ENCODE measurements around the gene GPS2. TPM values are rescaled to one million over a fixed set of nuclear protein-coding genes. Genes with fewer than 3 reads are reported as not detected.

Gene GPS2
- total and polyA plus RNA-seq, 7 donors, result 71.8 to 197 (median 101) TPM

DNA sequence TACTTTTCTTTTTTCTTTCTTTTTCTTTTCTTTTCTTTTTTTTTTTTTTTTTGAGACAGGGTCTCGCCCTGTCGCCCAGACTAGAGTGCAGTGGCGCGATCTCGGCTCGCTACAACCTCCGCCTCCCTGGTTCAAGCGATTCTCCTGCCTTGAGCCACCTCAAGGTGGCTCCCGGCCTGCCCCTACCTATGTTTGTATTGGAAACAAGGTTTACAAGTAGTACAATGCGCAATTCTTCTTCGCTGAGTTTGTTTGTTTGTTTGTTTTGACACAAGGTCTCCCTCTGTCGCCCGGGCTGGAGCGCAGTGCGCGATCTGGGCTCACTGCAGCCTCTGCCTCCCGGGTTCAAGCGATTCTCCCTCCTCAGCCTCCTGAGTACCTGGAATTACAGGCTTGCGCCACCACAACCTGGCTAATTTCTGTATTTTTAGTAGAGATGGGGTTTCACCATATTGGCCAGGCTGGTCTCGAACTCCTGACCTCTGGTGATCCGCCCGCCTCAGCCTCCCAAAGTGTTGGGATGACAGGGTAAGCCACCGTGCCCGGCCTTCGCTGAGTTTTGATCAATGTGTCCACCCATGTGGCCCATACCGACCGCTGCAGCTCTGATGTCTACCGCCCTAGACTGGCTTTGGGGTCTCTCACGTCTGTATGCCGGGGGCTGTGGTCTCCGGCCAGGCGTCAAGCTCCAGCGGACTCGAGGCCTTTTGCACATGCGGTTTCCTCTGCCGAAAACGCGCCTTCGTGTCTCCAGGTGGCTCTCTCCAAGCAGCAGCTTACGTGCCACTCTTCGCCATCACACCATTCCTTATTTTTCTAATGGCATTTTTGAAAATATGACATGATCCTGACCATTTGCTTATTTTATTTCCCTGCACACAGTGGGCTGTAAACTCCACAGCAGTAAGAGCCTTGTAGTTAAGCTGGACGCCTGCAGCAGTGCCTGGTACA, 19.7 kb downstream of the GPS2 start:
- Histone ChIP-seq H3K27ac (peak overlapping the region; percentile 91), H3K4me3 (peak overlapping the region; percentile 58), H3K9me3 (no peaks in the 10 kb centered on the region), H3K27me3 (ENCODE audit: insufficient read depth in 3 of 3, low read length in 2 of 3) (peaks cover 0 to 9% (median 0%) of the 10 kb centered on the region in 3 donors), H3K36me3 (ENCODE audit: insufficient read depth in 1 of 2, low read depth in 1 of 2) (no peaks in the 10 kb centered on the region), H3K4me1 (peaks cover 35% of the 10 kb centered on the region)
- 67 to 69% (median 69%) methylated on average over 38 to 42 of the region's 42 CpGs for WGBS, 3 donors
- intact Hi-C loops (cut with DNase I), result loop anchor here (1.0 to 5.0 kb wide), 5 partner anchors 15 to 248 kb away; partner anchors contain the start of genes ELP5 (in 1 of the 2) and SLC2A4 (in 1 of the 2)
- DNase-seq (no peak), ATAC-seq (peak in 1 of 4 donors; percentile 10)
- TF ChIP-seq, protein P1, sequence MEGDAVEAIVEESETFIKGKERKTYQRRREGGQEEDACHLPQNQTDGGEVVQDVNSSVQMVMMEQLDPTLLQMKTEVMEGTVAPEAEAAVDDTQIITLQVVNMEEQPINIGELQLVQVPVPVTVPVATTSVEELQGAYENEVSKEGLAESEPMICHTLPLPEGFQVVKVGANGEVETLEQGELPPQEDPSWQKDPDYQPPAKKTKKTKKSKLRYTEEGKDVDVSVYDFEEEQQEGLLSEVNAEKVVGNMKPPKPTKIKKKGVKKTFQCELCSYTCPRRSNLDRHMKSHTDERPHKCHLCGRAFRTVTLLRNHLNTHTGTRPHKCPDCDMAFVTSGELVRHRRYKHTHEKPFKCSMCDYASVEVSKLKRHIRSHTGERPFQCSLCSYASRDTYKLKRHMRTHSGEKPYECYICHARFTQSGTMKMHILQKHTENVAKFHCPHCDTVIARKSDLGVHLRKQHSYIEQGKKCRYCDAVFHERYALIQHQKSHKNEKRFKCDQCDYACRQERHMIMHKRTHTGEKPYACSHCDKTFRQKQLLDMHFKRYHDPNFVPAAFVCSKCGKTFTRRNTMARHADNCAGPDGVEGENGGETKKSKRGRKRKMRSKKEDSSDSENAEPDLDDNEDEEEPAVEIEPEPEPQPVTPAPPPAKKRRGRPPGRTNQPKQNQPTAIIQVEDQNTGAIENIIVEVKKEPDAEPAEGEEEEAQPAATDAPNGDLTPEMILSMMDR (IDR thresholded peaks at IDR 0.05), result no peak

DNA sequence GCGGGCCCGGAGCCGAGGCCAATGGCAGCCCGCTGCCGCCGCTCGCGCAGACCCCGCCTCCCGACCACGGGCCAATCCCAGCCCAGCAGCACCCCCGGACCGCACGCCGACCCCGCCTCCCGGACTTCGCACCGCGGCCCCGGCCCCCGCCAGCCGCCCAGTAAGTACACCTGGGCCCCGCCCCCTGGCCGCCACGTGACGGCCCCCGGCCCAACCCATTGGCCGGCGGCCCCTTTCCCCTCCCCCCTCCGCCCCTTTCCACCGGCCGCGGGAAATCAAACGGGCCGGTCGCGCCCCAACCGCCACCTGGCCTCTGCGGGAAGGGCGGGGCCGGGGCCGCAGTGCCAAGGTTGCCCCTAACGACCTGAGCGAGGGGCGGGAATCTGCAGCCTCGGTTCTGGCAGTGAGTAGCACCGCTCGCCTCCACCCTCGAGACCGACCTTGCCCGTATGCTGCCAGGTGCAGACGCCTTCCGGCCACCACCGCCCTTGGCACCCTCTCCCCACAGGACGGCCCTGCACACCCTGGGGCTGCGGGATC, 20.5 kb downstream of the GPS2 start, which contains the start of gene YBX2:
YBX2 (minus strand) TSS at position 26 of the 540 bp plus-strand sequence. CDS start 139 bp downstream, outside the sequence.
- Histone ChIP-seq H3K9me3 (no peaks in the 10 kb centered on the region), H3K4me3 (peak within 1 kb of the TSS; percentile 58), H3K36me3 (ENCODE audit: insufficient read depth in 1 of 2, low read depth in 1 of 2) (no peaks in the 10 kb centered on the region), H3K4me1 (peaks cover 40% of the 10 kb centered on the region), H3K27me3 (ENCODE audit: insufficient read depth in 3 of 3, low read length in 2 of 3) (peaks cover 0 to 9% (median 0%) of the 10 kb centered on the region in 3 donors), H3K27ac (peak within 1 kb of the TSS; percentile 91)
- DNase-seq (peak; percentile 81 to 93), ATAC-seq (peak; percentile 50 to 61 (median 51))
- WGBS, 3 donors, result 2 to 6% (median 2%) methylated on average over 18 to 57 of the region's 57 CpGs
- intact Hi-C loops (cut with DNase I), result loop anchor here in 1 of 2 donors (5.0 kb wide), 1 partner anchor 247 kb away; no protein-coding TSS in a partner anchor
- TF ChIP-seq, protein P1 (IDR thresholded peaks at IDR 0.05), result no peak

DNA sequence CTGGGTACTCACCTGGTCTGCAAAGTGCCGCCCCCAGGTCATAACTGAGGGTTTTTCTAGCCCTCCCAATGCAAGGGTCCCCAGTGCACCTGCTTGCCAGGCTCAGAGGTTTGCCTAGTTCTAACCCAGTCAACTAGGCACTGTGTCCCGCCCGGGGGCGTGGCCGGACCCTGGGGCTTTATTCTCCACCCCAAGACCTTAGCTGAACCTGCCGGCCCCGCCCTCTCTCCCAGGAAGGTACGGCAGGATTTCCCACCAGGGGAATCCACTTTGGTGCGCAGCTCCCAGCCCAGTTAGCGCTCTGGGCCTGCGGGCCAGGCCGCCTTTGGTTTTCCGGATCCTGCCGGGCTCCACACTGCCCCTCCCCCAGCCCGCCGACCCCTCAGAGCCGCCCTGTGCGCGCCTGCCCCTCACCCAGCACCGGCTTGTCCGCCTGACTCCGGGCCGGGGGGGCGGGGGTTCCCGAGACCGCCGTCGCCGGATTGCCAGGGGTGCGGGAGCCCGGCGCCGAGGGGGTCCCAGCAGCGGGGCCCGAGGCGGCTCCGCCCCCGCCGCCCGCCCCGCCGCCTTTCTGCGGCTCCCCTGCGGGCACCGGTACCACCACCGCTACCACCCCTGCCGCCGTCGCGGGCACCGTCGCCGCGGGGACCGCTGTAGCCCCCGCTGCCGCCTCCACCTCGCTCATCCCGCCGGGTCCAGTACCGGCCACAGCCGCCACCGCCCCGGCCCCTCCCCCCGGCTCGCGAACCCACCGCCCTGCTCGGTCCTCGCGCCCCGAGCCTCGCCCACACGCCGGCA, 21.1 kb downstream of the GPS2 start:
- Histone ChIP-seq H3K27me3 (ENCODE audit: insufficient read depth in 3 of 3, low read length in 2 of 3) (peaks cover 0 to 9% (median 0%) of the 10 kb centered on the region in 3 donors), H3K4me3 (peak overlapping the region; percentile 58), H3K36me3 (ENCODE audit: insufficient read depth in 1 of 2, low read depth in 1 of 2) (no peaks in the 10 kb centered on the region), H3K27ac (peak overlapping the region; percentile 91), H3K9me3 (no peaks in the 10 kb centered on the region), H3K4me1 (peaks cover 40% of the 10 kb centered on the region)
- 4 to 7% (median 6%) methylated on average over 28 to 75 of the region's 75 CpGs for WGBS, 3 donors
- intact Hi-C loops (cut with DNase I), result no loop called here
- TF ChIP-seq, protein P1 (IDR thresholded peaks at IDR 0.05), result no peak
- ATAC-seq, result no peak
- no peak for DNase-seq

DNA sequence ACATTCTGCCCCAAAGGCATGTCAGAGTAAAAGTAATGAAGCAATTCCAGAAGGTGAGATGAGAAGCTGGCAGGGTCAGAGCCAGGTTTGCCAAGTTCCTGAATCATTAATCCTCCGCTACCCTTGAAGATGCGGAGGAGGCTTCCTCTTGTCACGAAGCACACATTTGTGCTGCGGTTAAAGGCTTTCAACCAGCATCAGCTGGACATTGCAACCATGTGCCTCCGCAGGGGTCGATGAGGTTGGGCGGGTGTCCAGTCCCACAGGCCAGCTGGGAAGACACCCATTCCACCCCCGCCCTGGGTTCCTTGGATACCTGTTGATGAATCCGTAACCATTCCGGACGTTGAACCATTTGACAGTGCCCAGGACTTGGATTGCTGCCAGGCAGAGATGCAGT, 22.0 kb downstream of the GPS2 start:
- Histone ChIP-seq H3K36me3 (ENCODE audit: insufficient read depth in 1 of 2, low read depth in 1 of 2) (no peaks in the 10 kb centered on the region), H3K4me1 (peaks cover 40% of the 10 kb centered on the region), H3K4me3 (no peak overlapping the region), H3K27me3 (ENCODE audit: insufficient read depth in 3 of 3, low read length in 2 of 3) (peaks cover 0 to 9% (median 0%) of the 10 kb centered on the region in 3 donors), H3K27ac (peak overlapping the region; percentile 30), H3K9me3 (no peaks in the 10 kb centered on the region)
- ATAC-seq (peak in 1 of 4 donors; percentile 0), DNase-seq (no peak)
- 54 to 67% (median 60%) methylated on average over 11 of the region's 11 CpGs for WGBS, 3 donors
- TF ChIP-seq, protein P1 (IDR thresholded peaks at IDR 0.05), result no peak
- intact Hi-C loops (cut with DNase I), result no loop called here

All from psoas muscle (tissue), 8 donors.